SU-DHL-6 (cell line): ENCODE data around the gene SCGB3A1.

Experiments used
- EZH2phosphoT487 ChIP-seq: fragments of 200-600 bp; sonication (generic), shearing (Covaris generic); conservative IDR thresholded peaks from 2 replicates; pipeline ENCODE4 v1.6.1; 2018; ENCODE audit warnings: mild to moderate bottlenecking, antibody characterized with exemption, low read length, moderate library complexity, mixed read lengths
- TF ChIP-seq, protein P1 (sequence below): fragments of 200-600 bp; sonication (generic); IDR thresholded peaks from one replicate; pipeline ENCODE4 v1.5.1; 2017; ENCODE audit warnings: antibody characterized with exemption, mild to moderate bottlenecking, low read length, moderate library complexity; ENCODE audit not compliant: insufficient read depth, poor library complexity, severe bottlenecking

DNA sequence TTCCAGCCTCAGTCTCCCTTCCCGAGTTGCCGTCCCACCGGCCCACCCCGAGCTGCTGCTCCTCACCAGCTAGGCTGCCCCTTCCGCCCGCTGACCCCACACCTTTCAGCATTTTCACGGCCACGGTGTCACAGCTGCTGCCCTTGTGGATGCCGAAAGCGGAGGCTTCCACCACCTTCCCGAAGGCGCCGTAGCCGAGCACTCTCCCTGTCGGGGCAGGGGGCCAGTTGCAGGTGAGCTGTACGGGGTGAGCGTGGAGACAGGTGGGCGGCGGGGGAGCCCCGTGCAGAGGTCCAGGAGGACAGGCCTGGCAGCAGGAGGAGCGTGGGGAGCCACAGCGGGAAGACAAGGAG is 28.2 kb upstream of the SCGB3A1 start:
- TF ChIP-seq, protein P1, sequence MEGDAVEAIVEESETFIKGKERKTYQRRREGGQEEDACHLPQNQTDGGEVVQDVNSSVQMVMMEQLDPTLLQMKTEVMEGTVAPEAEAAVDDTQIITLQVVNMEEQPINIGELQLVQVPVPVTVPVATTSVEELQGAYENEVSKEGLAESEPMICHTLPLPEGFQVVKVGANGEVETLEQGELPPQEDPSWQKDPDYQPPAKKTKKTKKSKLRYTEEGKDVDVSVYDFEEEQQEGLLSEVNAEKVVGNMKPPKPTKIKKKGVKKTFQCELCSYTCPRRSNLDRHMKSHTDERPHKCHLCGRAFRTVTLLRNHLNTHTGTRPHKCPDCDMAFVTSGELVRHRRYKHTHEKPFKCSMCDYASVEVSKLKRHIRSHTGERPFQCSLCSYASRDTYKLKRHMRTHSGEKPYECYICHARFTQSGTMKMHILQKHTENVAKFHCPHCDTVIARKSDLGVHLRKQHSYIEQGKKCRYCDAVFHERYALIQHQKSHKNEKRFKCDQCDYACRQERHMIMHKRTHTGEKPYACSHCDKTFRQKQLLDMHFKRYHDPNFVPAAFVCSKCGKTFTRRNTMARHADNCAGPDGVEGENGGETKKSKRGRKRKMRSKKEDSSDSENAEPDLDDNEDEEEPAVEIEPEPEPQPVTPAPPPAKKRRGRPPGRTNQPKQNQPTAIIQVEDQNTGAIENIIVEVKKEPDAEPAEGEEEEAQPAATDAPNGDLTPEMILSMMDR = no peak
- no peak for TF ChIP-seq EZH2phosphoT487
